Fibroblast of pulmonary artery (primary cell): Measurements from ENCODE around the gene RPN2.

Source experiments
- DNase-seq: peaks from one replicate; pipeline ENCODE4 v3.0.0-alpha.2; 2010; ENCODE audit warnings: low read depth
- H3K4me3 ChIP-seq: replicated peaks from 2 replicates; pipeline ENCODE4 v1.5.1; 2011; ENCODE audit warnings: low read depth, mild to moderate bottlenecking, control low read depth, low read length, moderate library complexity
- CTCF ChIP-seq: IDR thresholded peaks from 2 replicates; pipeline ENCODE4 v1.5.1; 2011; ENCODE audit warnings: mild to moderate bottlenecking, control low read depth, low read length, inconsistent platforms; ENCODE audit errors: missing control alignments

Gene RPN2

GRCh38 chr20:37246736-37247135 is 67.6 kb downstream of the RPN2 start:
- no peak for TF ChIP-seq CTCF
- no peak overlapping the region for H3K4me3 ChIP-seq
- DNase-seq: no peak

GRCh38 chr20:37247547-37247946 is 68.4 kb downstream of the RPN2 start:
- no peak for TF ChIP-seq CTCF
- H3K4me3 ChIP-seq: no peak overlapping the region
- DNase-seq: no peak

- DNase-seq: no peak
- TF ChIP-seq CTCF: no peak
Measured at GRCh38 chr20:37249304-37249703, 70.2 kb downstream of the RPN2 start.

GRCh38 chr20:37251825-37252477 is 72.8 kb downstream of the RPN2 start:
- TF ChIP-seq CTCF: no peak
- DNase-seq: no peak

More at GRCh38 chr20:37249304-37249703, 70.2 kb downstream of the RPN2 start:
- H3K4me3 ChIP-seq: no peak overlapping the region

GRCh38 chr20:37253087-37253486 is 74.0 kb downstream of the RPN2 start:
- no peak for TF ChIP-seq CTCF
- H3K4me3 ChIP-seq: no peak overlapping the region
- DNase-seq: no peak

More at GRCh38 chr20:37251825-37252477, 72.8 kb downstream of the RPN2 start:
- no peak overlapping the region for H3K4me3 ChIP-seq

- DNase-seq: no peak
- H3K4me3 ChIP-seq: no peak overlapping the region
- TF ChIP-seq CTCF: no peak
Measured at GRCh38 chr20:37254114-37254878, 75.2 kb downstream of the RPN2 start.
